ENCODE data around the gene LIPC.

LIPC gene

GRCh38 chr15:58556028-58556361 is 124.2 kb downstream of the LIPC start:
- Histone ChIP-seq H3K27me3 (ENCODE audit: insufficient read depth, low read length) (no peaks in the 10 kb centered on the region), H3K4me1 (ENCODE audit: control insufficient read depth, insufficient read depth, low read length, unreplicated experiment) (peaks cover 21% of the 10 kb centered on the region), H3K27ac (ENCODE audit: low read depth, low read length) (no peak overlapping the region), H3K79me2 (ENCODE audit: control insufficient read depth, insufficient read depth, low read length, unreplicated experiment) (no peaks in the 10 kb centered on the region), H2AFZ (ENCODE audit: low read length, unreplicated experiment) (no peak overlapping the region), H3K36me3 (ENCODE audit: insufficient read depth, low read length) (no peaks in the 10 kb centered on the region), H3K4me3 (ENCODE audit: low read depth, low read length) (no peak overlapping the region)

- Histone ChIP-seq H3K79me2 (ENCODE audit: control insufficient read depth, insufficient read depth, low read length, unreplicated experiment) (no peaks in the 10 kb centered on the region), H3K4me1 (ENCODE audit: control insufficient read depth, insufficient read depth, low read length, unreplicated experiment) (peaks cover 15% of the 10 kb centered on the region), H3K27ac (ENCODE audit: low read depth, low read length) (no peak overlapping the region), H3K4me3 (ENCODE audit: low read depth, low read length) (no peak overlapping the region), H3K27me3 (ENCODE audit: insufficient read depth, low read length) (no peaks in the 10 kb centered on the region), H2AFZ (ENCODE audit: low read length, unreplicated experiment) (no peak overlapping the region), H3K36me3 (ENCODE audit: insufficient read depth, low read length) (no peaks in the 10 kb centered on the region)
Observed at GRCh38 chr15:58556541-58556940, 124.8 kb downstream of the LIPC start.

GRCh38 chr15:58558777-58559176 is 127.0 kb downstream of the LIPC start:
- Histone ChIP-seq H3K4me3 (ENCODE audit: low read depth, low read length) (no peak overlapping the region), H2AFZ (ENCODE audit: low read length, unreplicated experiment) (no peak overlapping the region), H3K27ac (ENCODE audit: low read depth, low read length) (no peak overlapping the region), H3K36me3 (ENCODE audit: insufficient read depth, low read length) (no peaks in the 10 kb centered on the region), H3K4me1 (ENCODE audit: control insufficient read depth, insufficient read depth, low read length, unreplicated experiment) (no peaks in the 10 kb centered on the region), H3K27me3 (ENCODE audit: insufficient read depth, low read length) (no peaks in the 10 kb centered on the region), H3K79me2 (ENCODE audit: control insufficient read depth, insufficient read depth, low read length, unreplicated experiment) (no peaks in the 10 kb centered on the region)

GRCh38 chr15:58559904-58560588 is 128.3 kb downstream of the LIPC start:
- H3K27me3 ChIP-seq (ENCODE audit: insufficient read depth, low read length), result no peaks in the 10 kb centered on the region
- H3K36me3 ChIP-seq (ENCODE audit: insufficient read depth, low read length), result no peaks in the 10 kb centered on the region
- no peaks in the 10 kb centered on the region for H3K79me2 ChIP-seq (ENCODE audit: control insufficient read depth, insufficient read depth, low read length, unreplicated experiment)
- no peak overlapping the region for H2AFZ ChIP-seq (ENCODE audit: low read length, unreplicated experiment)
- no peak overlapping the region for H3K27ac ChIP-seq (ENCODE audit: low read depth, low read length)
- no peaks in the 10 kb centered on the region for H3K4me1 ChIP-seq (ENCODE audit: control insufficient read depth, insufficient read depth, low read length, unreplicated experiment)
- no peak overlapping the region for H3K4me3 ChIP-seq (ENCODE audit: low read depth, low read length)

GRCh38 chr15:58561321-58561720 is 129.5 kb downstream of the LIPC start:
- Histone ChIP-seq H3K36me3 (ENCODE audit: insufficient read depth, low read length) (no peaks in the 10 kb centered on the region), H3K4me1 (ENCODE audit: control insufficient read depth, insufficient read depth, low read length, unreplicated experiment) (no peaks in the 10 kb centered on the region), H3K79me2 (ENCODE audit: control insufficient read depth, insufficient read depth, low read length, unreplicated experiment) (no peaks in the 10 kb centered on the region), H3K4me3 (ENCODE audit: low read depth, low read length) (no peak overlapping the region), H3K27ac (ENCODE audit: low read depth, low read length) (no peak overlapping the region), H2AFZ (ENCODE audit: low read length, unreplicated experiment) (no peak overlapping the region), H3K27me3 (ENCODE audit: insufficient read depth, low read length) (no peaks in the 10 kb centered on the region)

GRCh38 chr15:58562135-58562534 is 130.3 kb downstream of the LIPC start:
- no peaks in the 10 kb centered on the region for H3K79me2 ChIP-seq (ENCODE audit: control insufficient read depth, insufficient read depth, low read length, unreplicated experiment)
- H3K27me3 ChIP-seq (ENCODE audit: insufficient read depth, low read length), result no peaks in the 10 kb centered on the region
- H3K27ac ChIP-seq (ENCODE audit: low read depth, low read length), result no peak overlapping the region
- H2AFZ ChIP-seq (ENCODE audit: low read length, unreplicated experiment), result no peak overlapping the region
- H3K4me3 ChIP-seq (ENCODE audit: low read depth, low read length), result no peak overlapping the region
- no peaks in the 10 kb centered on the region for H3K36me3 ChIP-seq (ENCODE audit: insufficient read depth, low read length)
- no peaks in the 10 kb centered on the region for H3K4me1 ChIP-seq (ENCODE audit: control insufficient read depth, insufficient read depth, low read length, unreplicated experiment)

GRCh38 chr15:58564981-58565380 is 133.2 kb downstream of the LIPC start:
- no peaks in the 10 kb centered on the region for H3K36me3 ChIP-seq (ENCODE audit: insufficient read depth, low read length)
- H3K4me1 ChIP-seq (ENCODE audit: control insufficient read depth, insufficient read depth, low read length, unreplicated experiment), result no peaks in the 10 kb centered on the region
- no peak overlapping the region for H3K4me3 ChIP-seq (ENCODE audit: low read depth, low read length)
- no peak overlapping the region for H3K27ac ChIP-seq (ENCODE audit: low read depth, low read length)
- no peaks in the 10 kb centered on the region for H3K79me2 ChIP-seq (ENCODE audit: control insufficient read depth, insufficient read depth, low read length, unreplicated experiment)
- H3K27me3 ChIP-seq (ENCODE audit: insufficient read depth, low read length), result no peaks in the 10 kb centered on the region
- no peak overlapping the region for H2AFZ ChIP-seq (ENCODE audit: low read length, unreplicated experiment)

- Histone ChIP-seq H3K27ac (ENCODE audit: low read depth, low read length) (no peak overlapping the region), H2AFZ (ENCODE audit: low read length, unreplicated experiment) (no peak overlapping the region), H3K4me3 (ENCODE audit: low read depth, low read length) (no peak overlapping the region), H3K4me1 (ENCODE audit: control insufficient read depth, insufficient read depth, low read length, unreplicated experiment) (no peaks in the 10 kb centered on the region), H3K36me3 (ENCODE audit: insufficient read depth, low read length) (no peaks in the 10 kb centered on the region), H3K79me2 (ENCODE audit: control insufficient read depth, insufficient read depth, low read length, unreplicated experiment) (no peaks in the 10 kb centered on the region), H3K27me3 (ENCODE audit: insufficient read depth, low read length) (no peaks in the 10 kb centered on the region)
Observed at GRCh38 chr15:58565619-58566018, 133.8 kb downstream of the LIPC start.

- Histone ChIP-seq H3K79me2 (ENCODE audit: control insufficient read depth, insufficient read depth, low read length, unreplicated experiment) (no peaks in the 10 kb centered on the region), H2AFZ (ENCODE audit: low read length, unreplicated experiment) (no peak overlapping the region), H3K27ac (ENCODE audit: low read depth, low read length) (no peak overlapping the region), H3K4me1 (ENCODE audit: control insufficient read depth, insufficient read depth, low read length, unreplicated experiment) (no peaks in the 10 kb centered on the region), H3K36me3 (ENCODE audit: insufficient read depth, low read length) (no peaks in the 10 kb centered on the region), H3K27me3 (ENCODE audit: insufficient read depth, low read length) (no peaks in the 10 kb centered on the region), H3K4me3 (ENCODE audit: low read depth, low read length) (no peak overlapping the region)
Observed at GRCh38 chr15:58566029-58566428, 134.2 kb downstream of the LIPC start.

- H3K27ac ChIP-seq (ENCODE audit: low read depth, low read length), result no peak overlapping the region
- H3K27me3 ChIP-seq (ENCODE audit: insufficient read depth, low read length), result no peaks in the 10 kb centered on the region
- H3K79me2 ChIP-seq (ENCODE audit: control insufficient read depth, insufficient read depth, low read length, unreplicated experiment), result no peaks in the 10 kb centered on the region
- no peaks in the 10 kb centered on the region for H3K4me1 ChIP-seq (ENCODE audit: control insufficient read depth, insufficient read depth, low read length, unreplicated experiment)
- H3K36me3 ChIP-seq (ENCODE audit: insufficient read depth, low read length), result no peaks in the 10 kb centered on the region
- no peak overlapping the region for H2AFZ ChIP-seq (ENCODE audit: low read length, unreplicated experiment)
- no peak overlapping the region for H3K4me3 ChIP-seq (ENCODE audit: low read depth, low read length)
Observed at GRCh38 chr15:58568157-58568571, 136.4 kb downstream of the LIPC start.

GRCh38 chr15:58569455-58569854 is 137.7 kb downstream of the LIPC start:
- no peaks in the 10 kb centered on the region for H3K79me2 ChIP-seq (ENCODE audit: control insufficient read depth, insufficient read depth, low read length, unreplicated experiment)
- H3K4me1 ChIP-seq (ENCODE audit: control insufficient read depth, insufficient read depth, low read length, unreplicated experiment), result no peaks in the 10 kb centered on the region
- no peak overlapping the region for H3K4me3 ChIP-seq (ENCODE audit: low read depth, low read length)
- H3K27ac ChIP-seq (ENCODE audit: low read depth, low read length), result no peak overlapping the region
- H2AFZ ChIP-seq (ENCODE audit: low read length, unreplicated experiment), result no peak overlapping the region
- H3K36me3 ChIP-seq (ENCODE audit: insufficient read depth, low read length), result no peaks in the 10 kb centered on the region
- H3K27me3 ChIP-seq (ENCODE audit: insufficient read depth, low read length), result no peaks in the 10 kb centered on the region

Measured in ACC112 (cell line).